Activated naive CD4-positive, alpha-beta T cell treated with anti-CD3 and anti-CD28 coated beads for 36 hours (primary cell): Measurements from ENCODE around the gene CARS2. TPM values are rescaled to one million over a fixed set of nuclear protein-coding genes. Genes with fewer than 3 reads are reported as not detected.
"Not testable (repeated sequence)": the region's sequence is repeated elsewhere in the genome, so short reads cannot be mapped to it uniquely, and the experiment has no call there.

Experiments
- CTCF ChIA-PET: fragments of 350-600 bp; sonication (Branson Sonifier 250); formaldehyde crosslinking; loops from one replicate; lab custom pipeline; 2021; ENCODE audit warnings: antibody characterized with exemption; lab: Charles Lee
- DNase-seq: peaks from one replicate; pipeline ENCODE4 v3.0.0-alpha.2; 2020
- H3K27ac Mint-ChIP-seq: one replicate; pipeline ENCODE4 v1.8.0; 2021; ENCODE audit warnings: mild to moderate bottlenecking, mixed read lengths
- H3K27me3 Mint-ChIP-seq: one replicate; pipeline ENCODE4 v1.8.0; 2021; ENCODE audit warnings: low read depth, mixed read lengths
- H3K36me3 Mint-ChIP-seq: one replicate; pipeline ENCODE4 v1.8.0; 2021; ENCODE audit warnings: low read depth, mixed read lengths
- H3K4me1 Mint-ChIP-seq: one replicate; pipeline ENCODE4 v1.8.0; 2021; ENCODE audit warnings: low read depth, mixed read lengths
- H3K4me3 Mint-ChIP-seq: one replicate; pipeline ENCODE4 v1.8.0; 2021; ENCODE audit warnings: mild to moderate bottlenecking, moderate library complexity, mixed read lengths
- H3K9me3 Mint-ChIP-seq: one replicate; pipeline ENCODE4 v1.8.0; 2021; ENCODE audit warnings: mixed read lengths
- intact Hi-C: fragments of 100-400 bp; cut with micrococcal nuclease; formaldehyde crosslinking; loops from one replicate; pipeline ENCODE4 v1.15.1; 2023
- total RNA-seq, 2 experiments: library from RNA; stranded (reverse); gene quantifications; one replicate each; pipeline ENCODE4 v1.2.3, GENCODE V29; 2021

Gene CARS2
- total RNA-seq, 2 experiments from 2014 or later = 42.4 to 44.2 TPM

DNA sequence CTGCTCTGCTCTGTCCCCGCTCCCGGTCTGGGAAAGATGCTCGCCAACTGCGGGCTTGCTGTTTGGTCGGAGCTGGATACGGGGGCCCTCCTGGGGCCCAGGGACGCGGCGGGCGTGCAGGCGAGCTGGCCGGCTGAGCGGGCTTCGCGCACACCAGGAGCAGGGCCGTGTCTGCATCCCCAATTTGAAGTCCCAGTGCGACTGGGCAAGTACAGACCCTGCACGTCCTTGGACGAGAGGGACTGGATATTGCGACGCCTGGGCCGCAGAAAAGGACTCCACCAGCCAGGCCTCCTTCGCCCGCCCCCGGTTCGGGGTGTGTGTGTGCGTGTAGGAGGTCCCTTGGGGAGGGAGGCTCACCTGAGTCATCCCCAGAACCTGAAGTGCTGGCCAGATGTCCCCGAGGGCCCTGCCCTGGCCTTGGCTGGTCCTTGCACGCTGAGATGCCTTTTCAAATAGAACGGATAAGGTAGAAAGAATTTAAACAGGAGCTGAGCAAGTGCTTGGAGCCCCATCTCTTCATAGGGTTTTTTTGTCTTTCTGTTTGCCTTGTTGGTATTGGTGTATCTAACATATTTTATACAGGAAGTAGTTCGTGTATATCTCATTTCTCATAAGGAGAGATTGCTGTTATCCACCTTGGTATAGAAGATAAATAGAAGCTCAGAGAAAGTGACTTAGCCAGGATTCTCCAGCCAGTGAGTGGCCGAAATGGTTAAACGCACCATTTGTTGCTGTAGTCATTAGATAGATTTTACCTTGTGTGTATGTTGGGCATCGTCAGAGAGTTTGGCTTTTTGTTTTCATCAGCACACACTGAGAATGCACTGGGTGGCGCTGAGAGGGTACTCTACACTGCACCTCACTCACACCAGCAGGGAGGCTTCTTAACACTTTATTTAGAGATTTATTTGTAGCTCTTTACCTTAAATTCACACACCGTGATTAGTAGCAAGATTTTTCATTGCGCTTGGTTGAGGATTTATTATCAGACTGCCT lies 89.5 kb downstream of the CARS2 start:
- DNase-seq = peak; percentile 48
- Mint-ChIP-seq H3K4me3 (peak overlapping the region; percentile 89), H3K27me3 (no peaks in the 10 kb centered on the region), H3K4me1 (peaks cover 42% of the 10 kb centered on the region), H3K9me3 (peaks cover 2% of the 10 kb centered on the region), H3K27ac (peak overlapping the region; percentile 62), H3K36me3 (peaks cover 5% of the 10 kb centered on the region)
- CTCF ChIA-PET = interaction anchor here (0.6 to 2.8 kb wide), 6 partner anchors 16 to 202 kb away, joined by 3 to 16 read pairs (median 4); no protein-coding TSS in a partner anchor
- intact Hi-C loops = loop anchor here (2.0 to 10.0 kb wide), 2 partner anchors 56 to 162 kb away; partner anchors contain the start of gene RAB20

- Mint-ChIP-seq H3K9me3 (peaks cover 2% of the 10 kb centered on the region), H3K4me3 (peak within 1 kb of the TSS; percentile 89), H3K36me3 (peaks cover 5% of the 10 kb centered on the region), H3K27ac (peak within 1 kb of the TSS; percentile 89), H3K4me1 (peaks cover 40% of the 10 kb centered on the region), H3K27me3 (no peaks in the 10 kb centered on the region)
- DNase-seq = peak; percentile 94
- intact Hi-C loops = loop anchor here (1.0 to 10.0 kb wide), 4 partner anchors 55 to 299 kb away; partner anchors contain the start of gene RAB20
- CTCF ChIA-PET = interaction anchor here (2.8 kb wide), 1 partner anchor 160 kb away, joined by 10 read pairs; no protein-coding TSS in a partner anchor
Measured at GRCh38 chr13:110615322-110616102, 90.4 kb downstream of the CARS2 start, which contains the start of gene NAXD. Gene NAXD (plus strand): TSS chr13:110615545. CDS start chr13:110615602, 57 bp downstream.

DNA sequence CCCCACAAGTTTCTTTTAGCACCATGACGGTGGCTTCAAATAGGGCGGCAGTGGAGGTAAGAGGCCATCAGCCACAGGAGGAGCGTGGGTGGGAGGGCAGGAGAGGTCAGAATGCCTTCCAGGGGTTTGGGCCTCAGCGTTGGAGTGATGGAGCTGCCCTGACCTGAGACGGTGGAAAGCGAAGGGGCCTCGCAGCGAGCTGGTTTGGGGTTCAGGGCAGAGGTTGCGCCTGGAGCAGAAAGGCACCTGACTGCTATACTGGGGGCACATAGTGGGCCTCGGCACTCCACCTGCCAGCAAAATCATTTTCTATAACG lies 91.0 kb downstream of the CARS2 start:
- Mint-ChIP-seq H3K27ac (peak overlapping the region; percentile 89), H3K9me3 (peaks cover 2% of the 10 kb centered on the region), H3K4me3 (peak overlapping the region; percentile 89), H3K36me3 (peaks cover 5% of the 10 kb centered on the region), H3K27me3 (peaks cover 1% of the 10 kb centered on the region), H3K4me1 (peaks cover 36% of the 10 kb centered on the region)
- no peak for DNase-seq
- CTCF ChIA-PET = interaction anchor here (2.8 kb wide), 1 partner anchor 159 kb away, joined by 10 read pairs; no protein-coding TSS in a partner anchor
- intact Hi-C loops = loop anchor here (1.0 to 10.0 kb wide), 3 partner anchors 100 to 299 kb away; no protein-coding TSS in a partner anchor

GRCh38 chr13:110610955-110611595 lies 94.8 kb downstream of the CARS2 start:
- H3K4me1 Mint-ChIP-seq = peaks cover 7% of the 10 kb centered on the region
- peaks cover 1% of the 10 kb centered on the region for H3K27me3 Mint-ChIP-seq
- CTCF ChIA-PET = interaction anchor here (0.8 to 1.7 kb wide), 2 partner anchors 17 to 155 kb away, joined by 3 to 6 read pairs; no protein-coding TSS in a partner anchor
- intact Hi-C loops = loop anchor here (10.0 kb wide), 1 partner anchor 156 kb away; no protein-coding TSS in a partner anchor
- DNase-seq = no peak
- H3K27ac Mint-ChIP-seq = no peak overlapping the region
- peaks cover 2% of the 10 kb centered on the region for H3K9me3 Mint-ChIP-seq
- no peak overlapping the region for H3K4me3 Mint-ChIP-seq
- H3K36me3 Mint-ChIP-seq = peaks cover 5% of the 10 kb centered on the region

DNA sequence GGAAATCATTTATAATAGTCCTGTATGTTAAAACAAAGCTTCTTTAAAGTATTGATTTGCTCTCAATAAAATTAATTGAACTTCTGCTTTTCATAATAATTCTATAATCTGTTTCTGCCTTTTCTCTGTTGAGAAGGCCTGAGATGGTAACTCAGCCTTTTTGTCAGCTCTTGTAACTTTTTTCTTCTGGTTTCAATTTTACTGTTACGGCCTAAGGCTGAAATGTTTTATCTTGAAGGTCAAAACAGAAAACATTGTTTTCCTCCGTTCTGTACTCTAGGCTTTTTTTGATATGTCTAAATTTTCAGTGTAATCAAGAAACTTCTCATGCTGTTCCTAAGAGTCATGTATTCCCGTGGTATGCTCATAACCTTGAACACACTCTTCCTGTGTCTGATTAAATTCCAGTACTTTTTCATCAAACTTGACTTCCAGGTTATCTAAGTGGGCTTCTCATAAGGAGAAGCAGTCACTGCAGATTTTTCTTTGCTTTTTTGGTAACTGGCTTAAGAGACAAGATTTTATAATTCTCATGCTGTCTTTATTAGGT lies 98.2 kb downstream of the CARS2 start:
- Mint-ChIP-seq H3K27ac (no peak overlapping the region), H3K27me3 (peaks cover 1% of the 10 kb centered on the region)

GRCh38 chr13:110606281-110606680 lies 99.6 kb downstream of the CARS2 start:
- H3K36me3 Mint-ChIP-seq, H3K27ac Mint-ChIP-seq, CTCF ChIA-PET, DNase-seq, H3K4me1 Mint-ChIP-seq, H3K9me3 Mint-ChIP-seq, H3K4me3 Mint-ChIP-seq, intact Hi-C loops, H3K27me3 Mint-ChIP-seq: not testable (repeated sequence)

More for the DNA sequence above, 98.2 kb downstream of the CARS2 start:
- CTCF ChIA-PET = no interaction called here
- H3K36me3 Mint-ChIP-seq = no peaks in the 10 kb centered on the region
- H3K4me1 Mint-ChIP-seq = peaks cover 2% of the 10 kb centered on the region
- no peak overlapping the region for H3K4me3 Mint-ChIP-seq
- intact Hi-C loops = no loop called here
- no peaks in the 10 kb centered on the region for H3K9me3 Mint-ChIP-seq
- DNase-seq = no peak

GRCh38 chr13:110605132-110605531 lies 100.8 kb downstream of the CARS2 start:
- no peaks in the 10 kb centered on the region for H3K4me1 Mint-ChIP-seq
- intact Hi-C loops = no loop called here
- H3K4me3 Mint-ChIP-seq = no peak overlapping the region
- H3K9me3 Mint-ChIP-seq = no peaks in the 10 kb centered on the region
- H3K27me3 Mint-ChIP-seq = peaks cover under 1% of the 10 kb centered on the region
- no peak for DNase-seq
- CTCF ChIA-PET = no interaction called here
- H3K36me3 Mint-ChIP-seq = no peaks in the 10 kb centered on the region
- no peak overlapping the region for H3K27ac Mint-ChIP-seq

DNA sequence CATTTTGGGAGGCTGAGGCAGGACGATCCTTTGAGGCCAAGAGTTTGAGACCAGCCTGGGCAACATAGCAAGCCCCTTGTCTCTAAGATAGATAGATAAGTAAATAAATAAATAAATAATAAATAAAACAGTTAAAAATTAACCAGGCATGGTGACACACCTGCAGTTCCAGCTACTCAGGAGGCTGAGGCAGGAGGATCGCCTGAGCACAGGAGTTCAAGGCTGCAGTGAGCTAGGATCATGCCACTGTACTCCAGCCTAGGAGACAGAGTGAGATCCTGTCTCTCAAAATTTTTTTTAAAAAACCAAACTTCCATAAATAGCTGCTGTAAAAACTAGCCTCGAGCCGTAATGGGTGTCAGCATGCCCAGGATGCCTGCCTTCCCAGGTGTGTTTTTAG lies 104.9 kb downstream of the CARS2 start:
- no peak overlapping the region for H3K27ac Mint-ChIP-seq
- H3K9me3 Mint-ChIP-seq = no peaks in the 10 kb centered on the region
- intact Hi-C loops = no loop called here
- H3K27me3 Mint-ChIP-seq = no peaks in the 10 kb centered on the region
- DNase-seq = no peak
- no peaks in the 10 kb centered on the region for H3K36me3 Mint-ChIP-seq
- H3K4me3 Mint-ChIP-seq = no peak overlapping the region
- CTCF ChIA-PET = no interaction called here
- H3K4me1 Mint-ChIP-seq = no peaks in the 10 kb centered on the region

DNA sequence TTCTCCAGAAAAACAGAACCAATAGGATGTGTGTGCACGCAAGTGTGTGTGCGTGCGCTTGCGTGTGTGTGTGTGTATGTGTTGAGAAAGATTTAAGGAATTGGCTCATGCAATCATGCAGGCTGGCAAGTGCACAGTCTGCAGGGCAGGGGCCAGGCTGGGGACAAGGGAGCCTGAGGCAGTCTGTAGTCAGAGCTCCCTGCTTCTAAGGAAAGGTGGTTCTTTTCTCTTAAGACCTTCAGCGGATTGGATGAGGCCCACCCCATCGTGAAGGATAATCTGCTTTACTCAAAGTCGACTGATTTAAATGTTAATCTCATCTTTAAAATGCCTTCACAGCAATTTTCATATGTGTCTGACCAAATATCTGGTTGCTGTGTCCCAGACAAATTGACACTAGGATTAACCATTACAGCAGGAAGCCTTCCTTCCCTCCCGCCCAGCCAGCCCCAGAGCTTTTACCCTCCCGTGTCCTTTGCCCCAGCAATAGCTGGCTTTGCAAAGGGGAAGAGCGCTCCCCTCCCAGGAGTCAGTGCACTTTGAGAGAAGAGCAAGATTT lies 105.6 kb downstream of the CARS2 start:
- Mint-ChIP-seq H3K4me3 (no peak overlapping the region), H3K36me3 (no peaks in the 10 kb centered on the region)
- intact Hi-C loops = no loop called here

DNA sequence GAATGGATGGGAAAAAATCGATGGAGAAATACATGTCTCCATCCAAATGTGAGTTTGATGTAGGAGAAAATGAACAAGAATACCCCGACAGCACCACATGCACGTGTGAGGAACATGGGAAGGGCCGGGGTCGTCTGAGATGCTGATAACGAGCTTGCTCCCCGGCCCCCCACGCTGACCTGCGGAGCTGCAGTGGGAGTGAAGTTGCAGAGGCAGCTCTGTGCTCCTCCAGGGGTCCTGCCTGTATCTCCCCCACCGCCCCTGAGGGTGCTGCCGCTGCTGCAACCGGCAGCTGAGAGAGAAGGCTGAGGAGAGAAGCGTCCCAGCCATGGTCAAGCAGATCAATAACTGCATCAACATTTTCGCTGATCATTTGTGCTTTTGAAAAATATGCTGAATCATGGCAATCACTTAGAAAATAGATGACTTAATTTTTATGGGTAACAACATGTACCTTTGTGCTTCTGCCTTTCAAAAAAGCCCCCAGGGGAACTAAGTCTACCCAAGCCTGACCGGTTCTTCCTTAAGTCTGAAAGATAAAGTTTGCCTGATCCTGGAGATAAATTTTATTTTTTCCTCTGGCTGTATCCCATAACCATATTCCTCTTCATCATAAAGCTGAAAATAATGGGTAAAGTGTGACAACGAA lies 108.8 kb downstream of the CARS2 start:
- Mint-ChIP-seq H3K27ac (no peak overlapping the region), H3K27me3 (no peaks in the 10 kb centered on the region), H3K9me3 (no peaks in the 10 kb centered on the region), H3K4me3 (no peak overlapping the region), H3K36me3 (no peaks in the 10 kb centered on the region), H3K4me1 (peaks cover 3% of the 10 kb centered on the region)
- CTCF ChIA-PET = interaction anchor here (0.6 to 2.0 kb wide), 4 partner anchors 13 to 477 kb away, joined by 3 to 6 read pairs (median 5); no protein-coding TSS in a partner anchor
- intact Hi-C loops = no loop called here
- no peak for DNase-seq

More for the DNA sequence above, 105.6 kb downstream of the CARS2 start:
- Mint-ChIP-seq H3K27ac (no peak overlapping the region), H3K9me3 (no peaks in the 10 kb centered on the region), H3K27me3 (no peaks in the 10 kb centered on the region), H3K4me1 (no peaks in the 10 kb centered on the region)
- CTCF ChIA-PET = interaction anchor here (0.7 kb wide), 1 partner anchor 23 kb away, joined by 4 read pairs; no protein-coding TSS in a partner anchor
- no peak for DNase-seq
